Measurements from ENCODE around the gene LRIT2.

- no peak for TF ChIP-seq POLR2A (IDR thresholded peaks at IDR 0.05)
- TF ChIP-seq CTCF (IDR thresholded peaks at IDR 0.05), result no peak
- TF ChIP-seq POLR2AphosphoS5 (IDR thresholded peaks at IDR 0.05), result no peak
These were observed 39.7 kb downstream of the LRIT2 start for GRCh38 chr10:84185526-84186175.

All from prostate gland (tissue), 2 donors.